Hematopoietic multipotent progenitor cell (in vitro differentiated cells): ENCODE data around the gene CXXC4. TPM values are rescaled to one million over a fixed set of nuclear protein-coding genes. Genes with fewer than 3 reads are reported as not detected.

Experiments used
- DNase-seq, 3 donors: peaks; one replicate each; pipeline ENCODE4 v3.0.0-alpha.2; 2011 to 2015; ENCODE audit warnings: low read depth in 2 of 3, low spot score in 2 of 3
- total RNA-seq: library from RNA; depleted of rRNA; stranded (reverse); fragments of >200 nt; gene quantifications from one replicate; pipeline ENCODE4 v1.2.3, GENCODE V29; 2012

CXXC4 gene
- total RNA-seq, 1 donor = not detected

DNA sequence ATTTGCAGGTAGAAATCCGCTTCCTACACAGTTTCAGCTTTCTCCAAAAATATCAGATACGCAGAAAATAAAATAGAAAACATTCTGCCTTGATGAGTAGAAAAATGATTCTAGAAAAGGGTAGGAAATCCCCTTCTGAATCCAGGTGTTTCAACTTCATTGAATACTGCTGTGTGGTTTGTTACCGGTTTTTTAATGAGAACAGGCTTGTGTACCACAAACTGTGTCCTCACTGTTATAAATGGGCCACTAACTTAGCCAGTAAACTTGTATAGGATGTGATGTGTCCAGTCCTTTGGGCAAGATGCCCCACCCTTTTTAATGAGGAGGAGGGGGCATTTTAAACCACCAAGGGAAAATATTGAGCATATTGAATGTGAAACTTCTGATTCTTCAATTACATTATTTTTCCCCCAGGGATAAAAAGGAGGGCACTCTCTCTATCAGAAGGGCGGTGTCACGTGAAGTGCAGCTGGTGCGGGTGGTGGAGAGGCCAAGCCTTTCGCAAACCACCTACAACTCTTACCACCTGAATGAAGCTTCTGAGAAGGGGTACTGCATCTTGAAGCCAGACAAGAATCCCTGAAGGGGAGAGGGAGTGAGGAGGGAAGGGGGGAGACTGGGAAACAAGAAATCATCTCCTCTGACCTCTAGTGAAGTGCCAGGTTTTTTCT lies 4.5 kb downstream of the CXXC4 start:
- DNase-seq = no peak

GRCh38 chr4:104489731-104490095 lies 5.0 kb downstream of the CXXC4 start:
- no peak for DNase-seq

DNA sequence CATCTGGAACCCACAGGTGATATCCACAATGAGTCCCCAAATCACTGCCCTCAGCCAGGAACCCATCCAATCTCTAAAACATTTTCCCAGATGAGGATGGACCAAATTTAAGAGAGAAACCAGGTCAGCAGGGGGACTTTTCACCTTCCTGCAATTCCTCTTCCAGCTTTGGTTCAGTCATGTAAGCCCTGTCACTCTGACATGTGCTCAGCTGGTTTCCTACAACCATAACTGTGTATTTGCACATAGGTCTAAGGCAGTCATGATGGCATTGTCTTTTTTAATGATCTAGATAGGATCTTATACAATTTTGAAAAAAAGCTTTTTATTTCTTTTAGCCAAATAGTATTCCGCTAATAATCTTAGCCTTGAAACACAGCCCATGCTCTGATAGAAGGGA lies 6.5 kb downstream of the CXXC4 start:
- no peak for DNase-seq

DNA sequence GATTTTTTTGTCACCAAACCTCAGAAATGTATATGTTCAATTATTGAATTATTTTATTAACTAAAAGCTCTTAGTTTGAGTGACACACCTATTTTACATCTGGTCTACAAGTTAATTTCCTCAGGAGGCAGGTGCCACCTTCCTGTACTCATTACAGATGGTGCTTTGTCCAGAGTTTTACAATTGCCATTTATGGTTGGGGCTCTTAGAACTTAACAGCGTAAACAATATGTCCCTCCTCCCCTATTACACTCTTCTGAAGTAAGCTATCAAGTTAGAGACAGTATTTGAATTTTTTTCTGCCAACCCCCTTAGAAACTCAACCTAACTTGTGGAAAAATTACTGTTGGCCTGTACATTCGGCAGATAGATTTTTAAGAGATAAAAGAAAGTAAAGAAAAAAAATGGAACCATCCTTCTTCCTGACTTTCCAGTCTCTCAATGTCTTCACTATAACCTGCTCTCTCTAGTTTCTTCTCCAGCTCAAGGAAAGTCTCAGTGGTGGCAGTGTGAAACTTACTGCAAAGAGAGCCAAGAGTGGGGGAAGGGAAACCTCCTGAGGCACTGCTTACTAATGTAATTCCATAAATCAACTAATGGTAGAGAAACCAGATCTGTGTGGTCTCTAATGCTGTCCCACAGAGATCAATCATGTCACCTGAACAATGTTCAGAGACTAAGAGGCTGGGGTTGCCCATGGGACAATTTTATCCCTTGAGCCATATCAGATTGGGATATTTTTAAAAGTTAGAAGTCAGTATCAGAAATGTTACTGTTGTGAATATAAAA lies 7.8 kb downstream of the CXXC4 start:
- no peak for DNase-seq

GRCh38 chr4:104475652-104476051 lies 19.0 kb downstream of the CXXC4 start:
- DNase-seq = no peak

DNA sequence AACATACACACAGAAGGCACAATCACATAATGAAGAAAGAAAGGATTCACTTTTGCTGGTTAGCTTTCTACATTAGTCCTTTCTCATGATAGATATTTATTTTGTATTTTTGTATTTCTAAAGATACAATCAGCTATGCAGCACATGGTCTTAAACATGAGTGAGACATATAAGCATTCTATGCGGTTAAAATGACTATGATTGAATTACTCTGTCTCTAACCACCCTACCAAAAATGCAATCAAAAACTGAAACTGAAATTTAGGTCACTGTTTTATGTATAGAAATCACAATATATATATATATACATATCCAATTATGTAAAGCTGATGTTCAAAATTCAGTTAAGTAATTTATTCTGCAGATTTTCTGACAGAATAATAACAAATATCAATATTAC lies 21.9 kb downstream of the CXXC4 start:
- no peak for DNase-seq

DNA sequence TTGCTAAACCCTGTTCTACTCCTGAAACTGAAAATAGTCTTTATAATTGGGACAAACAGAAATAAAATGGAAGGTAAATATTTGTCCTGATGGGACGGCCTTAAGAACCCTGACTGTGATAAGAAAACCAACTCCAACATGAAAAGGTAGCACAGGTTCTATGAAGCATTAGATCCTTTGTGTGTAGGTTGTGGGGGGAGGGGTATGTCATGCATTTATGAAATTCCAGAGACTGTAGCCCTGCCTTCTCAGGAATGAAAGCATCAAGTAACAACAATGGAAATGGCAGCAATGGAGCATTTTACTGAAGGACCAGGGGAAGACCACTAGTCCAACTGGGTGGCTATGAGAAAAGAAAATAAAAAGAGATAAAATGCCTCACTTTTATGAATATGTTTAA lies 23.9 kb downstream of the CXXC4 start:
- DNase-seq = no peak

DNA sequence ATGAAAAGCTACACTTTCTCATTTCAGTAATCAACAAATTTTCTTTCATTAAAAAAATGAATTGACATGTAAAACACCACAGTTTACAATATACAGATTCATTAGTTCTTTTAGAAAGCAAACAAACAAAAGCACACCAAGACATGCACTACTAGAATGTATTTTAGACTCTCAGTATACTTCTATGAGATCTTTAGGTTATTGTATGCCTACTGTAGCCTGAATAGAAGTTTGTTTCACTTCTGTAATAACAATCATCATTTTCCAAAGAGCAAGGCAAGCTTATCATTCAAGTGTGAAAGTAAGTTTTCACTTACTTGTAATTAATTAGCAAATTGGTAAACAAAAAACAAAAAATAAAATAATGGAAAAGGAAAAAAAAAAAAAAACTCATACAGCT lies 24.9 kb downstream of the CXXC4 start:
- DNase-seq = no peak

DNA sequence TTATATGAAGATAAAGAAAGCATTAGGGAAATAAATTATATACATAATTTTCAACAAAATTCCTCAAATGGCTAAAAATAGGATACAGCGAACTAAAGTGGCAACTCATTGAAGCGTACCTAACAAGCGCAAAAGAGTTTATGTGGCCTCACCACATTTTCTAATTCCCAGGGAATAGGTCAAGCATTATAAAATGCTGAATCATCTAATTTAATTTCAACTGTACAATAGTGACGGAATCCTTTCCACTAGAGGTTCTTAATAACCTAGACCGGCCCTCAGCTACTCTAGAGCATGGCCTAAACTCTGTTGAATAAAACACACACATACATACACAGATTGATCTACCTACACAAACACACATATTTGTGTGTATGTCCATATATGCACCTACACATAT lies 29.1 kb downstream of the CXXC4 start:
- no peak for DNase-seq

- no peak for DNase-seq
Observed at GRCh38 chr4:104465201-104465600, 29.5 kb downstream of the CXXC4 start.

DNA sequence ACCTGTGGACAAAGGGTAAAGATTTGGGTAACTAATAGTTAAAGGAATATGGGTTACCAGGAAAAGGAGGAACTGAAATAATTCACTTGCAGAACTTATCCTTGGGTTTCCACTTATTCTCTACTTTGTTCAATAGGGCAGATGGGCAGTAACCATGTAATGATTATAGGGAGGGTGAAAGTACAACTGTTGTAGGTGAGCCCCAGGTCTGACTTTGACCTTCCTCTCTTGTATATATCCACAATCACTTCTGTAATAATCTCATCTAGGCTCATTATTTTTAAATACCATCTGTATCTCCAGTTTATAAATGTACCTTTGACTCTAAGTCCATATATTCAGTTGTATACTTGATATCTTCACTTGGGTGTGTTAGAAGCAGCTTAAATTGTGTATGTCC lies 32.1 kb downstream of the CXXC4 start:
- DNase-seq = no peak

GRCh38 chr4:104457308-104457981 lies 37.2 kb downstream of the CXXC4 start:
- DNase-seq = no peak

- no peak for DNase-seq
Observed at GRCh38 chr4:104451573-104451972, 43.1 kb downstream of the CXXC4 start.

DNA sequence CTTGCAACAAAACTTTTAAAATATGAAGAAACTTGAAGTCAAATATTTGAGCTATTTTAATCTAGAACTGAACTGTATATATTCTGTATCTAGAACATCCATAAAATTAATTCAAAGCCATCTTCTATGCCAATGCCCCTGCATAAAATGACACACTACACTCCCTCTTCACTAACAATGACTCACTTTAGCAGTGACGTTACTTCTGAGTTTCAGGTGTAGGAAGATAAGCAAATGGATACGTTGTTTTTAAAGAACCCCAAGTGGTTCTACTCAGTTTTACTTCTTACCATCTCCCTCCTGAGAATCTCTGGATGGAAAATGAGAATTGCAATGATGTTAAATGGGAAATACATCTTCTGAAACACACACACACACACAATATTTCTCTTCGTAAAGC lies 45.2 kb downstream of the CXXC4 start:
- no peak for DNase-seq

DNA sequence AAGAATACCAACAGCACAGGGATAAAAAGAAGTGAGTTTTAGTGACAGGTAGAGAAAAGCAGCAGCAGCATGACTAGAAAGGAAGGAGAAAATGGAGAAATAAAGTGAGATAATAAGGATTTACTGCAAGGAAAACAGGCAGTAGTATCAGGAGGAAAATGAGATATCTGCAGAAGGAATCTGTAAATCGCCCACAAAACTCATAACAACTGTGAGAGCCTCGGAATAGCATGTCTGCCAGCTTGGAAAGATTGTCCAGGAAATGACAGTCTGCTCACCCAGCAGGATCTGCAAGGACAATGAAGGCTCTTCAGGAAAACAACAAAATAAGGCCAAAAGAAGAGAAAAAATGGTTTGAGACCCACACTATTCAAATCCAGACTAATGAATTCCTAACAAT lies 47.4 kb downstream of the CXXC4 start:
- DNase-seq = no peak

- no peak for DNase-seq
Observed at GRCh38 chr4:104446431-104447278, 48.0 kb downstream of the CXXC4 start.

- no peak for DNase-seq
Observed at GRCh38 chr4:104444685-104445084, 50.0 kb downstream of the CXXC4 start.

DNA sequence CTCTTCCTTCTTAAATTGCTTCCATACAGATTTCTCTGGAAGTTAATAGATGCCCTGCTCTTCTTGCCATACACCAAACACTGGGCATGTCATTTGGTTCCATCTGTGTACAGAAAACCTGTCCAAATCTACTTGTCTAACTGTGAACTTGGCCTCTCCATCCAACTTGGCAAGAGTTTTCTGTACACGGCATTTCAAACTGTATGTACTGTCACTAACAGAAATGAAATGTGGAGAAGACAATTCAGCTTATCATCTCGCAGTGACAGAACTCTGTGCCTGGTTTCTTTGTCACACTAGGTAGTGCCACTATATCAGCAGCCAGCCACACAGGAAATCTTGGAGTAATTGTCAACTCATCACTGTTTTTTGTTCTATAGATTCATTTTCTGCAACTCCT lies 58.2 kb downstream of the CXXC4 start:
- no peak for DNase-seq

DNA sequence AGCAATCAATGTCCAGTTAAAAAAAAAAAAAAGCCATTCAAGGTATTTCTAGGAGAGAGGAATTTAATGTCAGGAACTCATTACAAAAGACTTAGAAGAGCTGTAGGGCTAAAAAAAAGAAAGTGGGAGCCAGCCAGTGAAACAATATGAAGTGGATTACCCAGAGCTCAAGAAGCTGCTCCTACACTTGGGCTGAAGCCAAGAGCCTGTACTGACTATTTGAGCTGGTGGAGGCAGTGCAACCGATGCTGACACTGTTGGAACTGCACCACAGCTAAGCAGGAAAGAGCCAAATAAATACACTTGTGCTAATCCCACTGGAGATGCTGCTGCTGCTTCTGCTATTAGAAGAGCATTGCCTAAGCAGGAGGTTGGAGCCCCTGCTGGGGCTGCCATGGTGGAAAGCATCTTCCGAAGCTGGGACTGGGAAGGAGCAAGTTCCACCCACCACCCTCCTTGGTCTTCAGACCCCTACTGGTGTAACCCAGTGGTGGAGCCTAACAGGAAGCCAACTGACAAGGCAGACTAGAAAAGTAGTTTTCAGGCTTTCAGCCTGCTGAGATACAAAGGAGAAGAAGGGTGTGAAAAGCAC lies 65.4 kb downstream of the CXXC4 start:
- DNase-seq = no peak

- DNase-seq = no peak
Observed at GRCh38 chr4:104425948-104426347, 68.7 kb downstream of the CXXC4 start.

DNA sequence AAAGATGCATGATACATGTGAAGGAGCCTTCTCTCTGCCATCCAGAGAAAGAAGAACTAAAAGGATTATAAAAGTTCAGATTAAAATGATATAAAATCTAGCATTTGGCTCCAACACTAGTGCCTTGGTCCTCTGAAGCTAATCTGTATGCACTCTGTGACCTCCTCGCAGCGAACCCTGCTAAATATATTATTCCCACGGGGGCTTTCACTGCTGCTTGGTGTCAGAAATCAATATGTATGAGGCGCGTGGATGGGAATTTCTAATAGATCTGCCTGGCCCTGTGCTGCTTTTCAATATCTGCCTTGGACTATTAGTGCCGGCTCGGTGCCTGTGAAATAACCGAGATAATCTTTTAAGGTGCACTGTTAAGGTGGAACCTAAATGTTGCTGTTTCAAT lies 69.7 kb downstream of the CXXC4 start:
- DNase-seq = no peak
